K562 (cell line): ENCODE data around the gene MARK2. TPM values are rescaled to one million over a fixed set of nuclear protein-coding genes. Genes with fewer than 3 reads are reported as not detected.
A peak's percentile ranks its signal among the peaks of the same experiment; 100 is the strongest.

Experiments
- ATAC-seq: fragments of 200-7000 bp; cut with Tn5 transposase; 3 replicates; pipeline ENCODE4 v1.9.1; 2020; ENCODE audit warnings: moderate library complexity
- BruUV-seq: library from RNA; stranded (reverse); fragments of 400-500 nt; replicated peaks from 2 replicates; lab custom pipeline; 2021; lab: Mats Ljungman, UMichigan
- CTCF ChIA-PET: fragments of 300-600 bp; formaldehyde crosslinking; extraction: SDS; loops from one replicate; lab custom pipeline; 2021; ENCODE audit warnings: low intra/inter-chr PET ratio; lab: Yijun Ruan, JAX
- POLR2A ChIA-PET: fragments of 300-600, 350-650 bp; sonication (Branson Sonifier 250); formaldehyde crosslinking; extraction: SDS; loops from one replicate; lab custom pipeline; 2021; ENCODE audit warnings: antibody characterized with exemption, inconsistent platforms; lab: Yijun Ruan, JAX
- DNase-seq, 4 experiments: peaks; one replicate each; pipeline versions ENCODE4 v3.0.0 to v3.0.0-alpha.2; 2011 to 2018; ENCODE audit warnings: low spot score in 3 of 4, mixed read lengths in 3 of 4; ENCODE audit errors: extremely low read depth in 1 of 4
- FAIRE-seq: peaks from 2 replicates; lab custom pipeline; 2011; peaks lifted over from hg19 to GRCh38; lab: Jason Lieb, UNC
- H2AFZ ChIP-seq: 2 replicates; pipeline ENCODE4 v1.6.0; 2011; ENCODE audit warnings: low read depth, low read length, control low read depth, inconsistent platforms
- H3K27ac ChIP-seq: fragments of 200-600 bp; 3 replicates; pipeline ENCODE4 v1.8.0; 2011; ENCODE audit warnings: low read depth, mild to moderate bottlenecking, control low read depth, inconsistent platforms, low read length, moderate library complexity, mixed read lengths; ENCODE audit errors: extremely low read depth
- H3K27me3 ChIP-seq, 2 experiments: fragments of 300-600 bp in 1 of 2; 2 replicates in 1 of 2; 3 replicates in 1 of 2; pipeline versions ENCODE4 v1.6.0 to v1.8.0; 2011; ENCODE audit warnings: inconsistent platforms in 2 of 2, low read length in 2 of 2, mild to moderate bottlenecking in 1 of 2, mixed read lengths in 1 of 2, moderate library complexity in 1 of 2; ENCODE audit not compliant: control insufficient read depth in 2 of 2, insufficient read depth in 2 of 2
- H3K36me3 ChIP-seq: fragments of 300-600 bp; 3 replicates; pipeline ENCODE4 v1.8.0; 2011; ENCODE audit warnings: mild to moderate bottlenecking, low read length, inconsistent platforms; ENCODE audit not compliant: control insufficient read depth, insufficient read depth
- H3K4me1 ChIP-seq, 2 experiments: fragments of 200-600 bp in 1 of 2; replicated peaks in 1 of 2; 2 replicates in 1 of 2; 3 replicates in 1 of 2; pipeline versions ENCODE4 v1.5.1 to v1.8.0; 2011; ENCODE audit warnings: inconsistent platforms in 2 of 2, low read length in 2 of 2, mild to moderate bottlenecking in 1 of 2, mixed read lengths in 1 of 2, moderate library complexity in 1 of 2; ENCODE audit not compliant: control insufficient read depth in 2 of 2, insufficient read depth in 2 of 2
- H3K4me2 ChIP-seq: 2 replicates; pipeline ENCODE4 v1.6.1; 2011; ENCODE audit warnings: low read length, control low read depth, inconsistent platforms, mixed read lengths; ENCODE audit not compliant: insufficient read depth
- H3K4me3 ChIP-seq: fragments of 200-600 bp; sonication (generic), shearing (Covaris generic); 2 replicates; pipeline ENCODE4 v1.5.1; 2016; ENCODE audit warnings: control low read depth, inconsistent platforms
- H3K79me2 ChIP-seq: fragments of 200-600 bp; 3 replicates; pipeline ENCODE4 v1.8.0; 2011; ENCODE audit warnings: low read length, inconsistent platforms; ENCODE audit not compliant: control insufficient read depth, insufficient read depth
- H3K9ac ChIP-seq, 2 experiments: 2 replicates each; pipeline versions ENCODE4 v1.6.0 to v1.6.1; 2011; ENCODE audit warnings: low read depth in 2 of 2, low read length in 2 of 2, control low read depth in 1 of 2, inconsistent platforms in 1 of 2, mild to moderate bottlenecking in 1 of 2, mixed read lengths in 1 of 2; ENCODE audit not compliant: insufficient read depth in 1 of 2
- H3K9me1 ChIP-seq: one replicate; pipeline ENCODE4 v1.6.0; 2011; ENCODE audit warnings: inconsistent platforms, mild to moderate bottlenecking, low read length, moderate library complexity; ENCODE audit not compliant: control insufficient read depth, insufficient read depth
- H3K9me3 ChIP-seq: replicated peaks from 2 replicates; pipeline ENCODE4 v1.5.1; 2011; ENCODE audit warnings: low read depth, low read length, inconsistent platforms; ENCODE audit not compliant: control insufficient read depth, insufficient read depth
- H4K20me1 ChIP-seq: replicated peaks from 2 replicates; pipeline ENCODE4 v1.6.1; 2011; ENCODE audit warnings: low read length, inconsistent platforms, mixed read lengths; ENCODE audit not compliant: control insufficient read depth, insufficient read depth
- E2F6 ChIP-seq, 2 experiments: IDR thresholded peaks; 2 replicates each; pipeline ENCODE4 v1.6.1; 2011; ENCODE audit warnings: borderline replicate concordance in 1 of 2, control low read depth in 1 of 2, low read depth in 1 of 2, low read length in 1 of 2, mild to moderate bottlenecking in 1 of 2, mixed read lengths in 1 of 2, moderate library complexity in 1 of 2; ENCODE audit not compliant: insufficient read depth in 1 of 2, insufficient read length in 1 of 2, poor library complexity in 1 of 2, severe bottlenecking in 1 of 2; ENCODE audit errors: extremely low read depth in 1 of 2
- MYC ChIP-seq, 2 experiments: fragments of 250-450 bp in 1 of 2; sonication (Bioruptor Pico) in 1 of 2; IDR thresholded peaks; 2 replicates each; pipeline versions ENCODE4 v1.5.1 to v1.6.1; 2012 to 2021; ENCODE audit warnings: low read depth in 2 of 2, borderline replicate concordance in 1 of 2, improper control_type of control experiment in 1 of 2, low read length in 1 of 2, mild to moderate bottlenecking in 1 of 2, moderate library complexity in 1 of 2
- RB1 ChIP-seq: fragments of 450-650 bp; IDR thresholded peaks from 2 replicates; pipeline ENCODE4 v1.6.1; 2017; ENCODE audit warnings: low read depth, mild to moderate bottlenecking
- ZBTB7A ChIP-seq: IDR thresholded peaks from 2 replicates; pipeline ENCODE4 v1.6.1; 2011; ENCODE audit warnings: low read depth, mild to moderate bottlenecking, low read length, moderate library complexity, borderline replicate concordance; ENCODE audit not compliant: control insufficient read depth
- ZNF583 ChIP-seq: fragments of 250-450 bp; sonication (Bioruptor Pico); IDR thresholded peaks from 2 replicates; pipeline ENCODE4 v1.4.0; 2020
- WGBS: fragments of 100-300 bp; shearing (Covaris generic); methylation state at CpG from one replicate; pipeline ENCODE4 v1.1.6; 2016; ENCODE audit warnings: low coverage, mixed read lengths; ENCODE audit not compliant: insufficient coverage; ENCODE audit errors: missing lambda C conversion rate; 5-methylcytosine and 5-hydroxymethylcytosine counted together
- in situ Hi-C: fragments of 300-500 bp; cut with MboI; formaldehyde crosslinking; loops from 4 replicates; pipeline ENCODE4 v1.15.0; 2018; ENCODE audit warnings: inconsistent platforms, mixed read lengths
- intact Hi-C: fragments of 100-400 bp; cut with micrococcal nuclease; formaldehyde crosslinking; loops from 2 replicates; pipeline ENCODE4 v1.14.2; 2022
- polyA plus RNA-seq, 8 experiments: library from polyadenylated mRNA; depleted of rRNA in 4 of 8; stranded (reverse) in 5 of 8; unstranded in 3 of 8; fragments of >200 nt; fragmentation: Nextera tagmentation in 2 of 8; fragmentation: Illumina TruSeq in 1 of 8; extraction: Ambion mirVana in 2 of 8; extraction: Trizol in 1 of 8; gene quantifications; 2 replicates each; pipeline versions ENCODE4 v1.2.1 to v1.2.3, GENCODE V29; 2011 to 2014; ENCODE audit warnings: inconsistent platforms in 1 of 8, missing spikeins in 1 of 8
- total RNA-seq, 7 experiments: library from RNA; depleted of rRNA in 6 of 7; stranded (reverse); fragments of >200 nt in 6 of 7; fragmentation: Illumina TruSeq in 2 of 7; extraction: Trizol in 2 of 7; gene quantifications; 2 replicates each; pipeline versions ENCODE4 v1.2.1 to v1.2.3, GENCODE V29; 2011 to 2021; ENCODE audit warnings: low replicate concordance in 1 of 7
- TF ChIP-seq, protein P1 (sequence below): fragments of 200-800 bp; sonication (Bioruptor generic); IDR thresholded peaks from 2 replicates; pipeline ENCODE4 v1.6.1; 2017; ENCODE audit warnings: missing genetic modification characterization, missing compliant biosample characterization
- TF ChIP-seq, protein P2 (sequence below): sonication (generic); formaldehyde crosslinking; IDR thresholded peaks from 2 replicates; pipeline ENCODE4 v1.9.0; 2022; ENCODE audit warnings: mild to moderate bottlenecking, missing genetic modification reagents
- TF ChIP-seq, protein P3 (sequence below), 3 experiments: fragments of 200-800 bp in 1 of 3; sonication (Bioruptor generic) in 1 of 3; sonication (generic) in 1 of 3; formaldehyde crosslinking in 1 of 3; IDR thresholded peaks; 2 replicates each; pipeline versions ENCODE4 v1.6.1 to v1.8.0; 2016 to 2022; ENCODE audit warnings: mild to moderate bottlenecking in 2 of 3, missing compliant biosample characterization in 2 of 3, missing genetic modification characterization in 2 of 3, missing genetic modification reagents in 1 of 3
- TF ChIP-seq, protein P4 (sequence below), 2 experiments: fragments of 450-650 bp; conservative IDR thresholded peaks; 2 replicates each; pipeline ENCODE4 v1.6.1; 2017; ENCODE audit warnings: mild to moderate bottlenecking in 2 of 2, moderate library complexity in 2 of 2

Gene MARK2
- total and polyA plus RNA-seq, 9 of the 15 experiments (the other 6 are each of a cell fraction or from before 2014, with no cell fraction given), result 0.32 to 43.5 (median 15.1) TPM

GRCh38 chr11:63919267-63920125, 80.6 kb downstream of the MARK2 start:
- H3K4me3 ChIP-seq, result no peak overlapping the region
- in situ Hi-C loops (no loop called here), intact Hi-C loops (loop anchor here (5.0 kb wide), 1 partner anchor 152 kb away; the partner anchor contains the start of gene ZFTA)
- no peaks in the 10 kb centered on the region for H3K9me3 ChIP-seq
- 55% methylated on average over 31 of the region's 41 CpGs for WGBS
- H2AFZ ChIP-seq, result peak overlapping the region; percentile 89
- H3K27ac ChIP-seq, result peak overlapping the region; percentile 76; the same call in 1 of the 3 replicates
- no peaks in the 10 kb centered on the region for H4K20me1 ChIP-seq
- ATAC-seq (peak; percentile 50), DNase-seq (peak; percentile 61 to 79 (median 70)), FAIRE-seq (no peak)
- no TSS peak for BruUV-seq
- H3K4me2 ChIP-seq, result 0 out of 2 replicates have a peak overlapping the region, but pooled peaks have one; percentile 83
- H3K9me1 ChIP-seq, result no peaks in the 10 kb centered on the region
- no peaks in the 10 kb centered on the region for H3K79me2 ChIP-seq
- no peaks in the 10 kb centered on the region for H3K27me3 ChIP-seq
- ChIA-PET CTCF (no interaction called here), POLR2A (interaction anchor here (0.8 kb wide), 1 partner anchor 10 kb away, joined by 4 read pairs; no protein-coding TSS in a partner anchor)
- H3K4me1 ChIP-seq, result peaks cover 46 to 74% of the 10 kb centered on the region in 2 experiments
- peak overlapping the region; percentile 44 to 95 for H3K9ac ChIP-seq
- no peaks in the 10 kb centered on the region for H3K36me3 ChIP-seq
- TF ChIP-seq ZNF583 (CRISPR knock-in tag), result 0 out of 2 replicates have a peak, but pooled peaks have one; percentile 12
- TF ChIP-seq, protein P1, sequence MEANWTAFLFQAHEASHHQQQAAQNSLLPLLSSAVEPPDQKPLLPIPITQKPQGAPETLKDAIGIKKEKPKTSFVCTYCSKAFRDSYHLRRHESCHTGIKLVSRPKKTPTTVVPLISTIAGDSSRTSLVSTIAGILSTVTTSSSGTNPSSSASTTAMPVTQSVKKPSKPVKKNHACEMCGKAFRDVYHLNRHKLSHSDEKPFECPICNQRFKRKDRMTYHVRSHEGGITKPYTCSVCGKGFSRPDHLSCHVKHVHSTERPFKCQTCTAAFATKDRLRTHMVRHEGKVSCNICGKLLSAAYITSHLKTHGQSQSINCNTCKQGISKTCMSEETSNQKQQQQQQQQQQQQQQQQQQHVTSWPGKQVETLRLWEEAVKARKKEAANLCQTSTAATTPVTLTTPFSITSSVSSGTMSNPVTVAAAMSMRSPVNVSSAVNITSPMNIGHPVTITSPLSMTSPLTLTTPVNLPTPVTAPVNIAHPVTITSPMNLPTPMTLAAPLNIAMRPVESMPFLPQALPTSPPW (CRISPR knock-in tag), result peak; percentile 45; the same call in 1 of the 2 replicates
- TF ChIP-seq RB1, result peak; percentile 56; the same call in 1 of the 2 replicates
- TF ChIP-seq, protein P2, sequence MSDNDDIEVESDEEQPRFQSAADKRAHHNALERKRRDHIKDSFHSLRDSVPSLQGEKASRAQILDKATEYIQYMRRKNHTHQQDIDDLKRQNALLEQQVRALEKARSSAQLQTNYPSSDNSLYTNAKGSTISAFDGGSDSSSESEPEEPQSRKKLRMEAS (CRISPR knock-in tag), result peak; percentile 19; the same call in 1 of the 2 replicates
- TF ChIP-seq ZBTB7A, result peak; percentile 69; the same call in 1 of the 2 replicates
- TF ChIP-seq E2F6 (IDR thresholded peaks at IDR 0.05; ENCODE audit: borderline replicate concordance in 1 of 2, extremely low read depth in 1 of 2, insufficient read depth in 1 of 2, insufficient read length in 1 of 2, low read depth in 1 of 2, low read length in 1 of 2, poor library complexity in 1 of 2, severe bottlenecking in 1 of 2), result peak in 1 of 2 experiments; percentile 51
- TF ChIP-seq MYC (IDR thresholded peaks at IDR 0.05; ENCODE audit: low read depth, low read length), result peak; percentile 63; the same call in 1 of the 2 replicates
- no peak for TF ChIP-seq MYC (CRISPR knock-in tag; IDR thresholded peaks at IDR 0.05; ENCODE audit: borderline replicate concordance, low read depth)
- TF ChIP-seq, protein P3, sequence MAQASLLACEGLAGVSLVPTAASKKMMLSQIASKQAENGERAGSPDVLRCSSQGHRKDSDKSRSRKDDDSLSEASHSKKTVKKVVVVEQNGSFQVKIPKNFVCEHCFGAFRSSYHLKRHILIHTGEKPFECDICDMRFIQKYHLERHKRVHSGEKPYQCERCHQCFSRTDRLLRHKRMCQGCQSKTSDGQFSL (CRISPR knock-in tag; IDR thresholded peaks at IDR 0.05), result peak; percentile 57; the same call in 1 of the 2 replicates
- TF ChIP-seq, protein P3 (tag; IDR thresholded peaks at IDR 0.05), result no peak
- TF ChIP-seq, protein P4, sequence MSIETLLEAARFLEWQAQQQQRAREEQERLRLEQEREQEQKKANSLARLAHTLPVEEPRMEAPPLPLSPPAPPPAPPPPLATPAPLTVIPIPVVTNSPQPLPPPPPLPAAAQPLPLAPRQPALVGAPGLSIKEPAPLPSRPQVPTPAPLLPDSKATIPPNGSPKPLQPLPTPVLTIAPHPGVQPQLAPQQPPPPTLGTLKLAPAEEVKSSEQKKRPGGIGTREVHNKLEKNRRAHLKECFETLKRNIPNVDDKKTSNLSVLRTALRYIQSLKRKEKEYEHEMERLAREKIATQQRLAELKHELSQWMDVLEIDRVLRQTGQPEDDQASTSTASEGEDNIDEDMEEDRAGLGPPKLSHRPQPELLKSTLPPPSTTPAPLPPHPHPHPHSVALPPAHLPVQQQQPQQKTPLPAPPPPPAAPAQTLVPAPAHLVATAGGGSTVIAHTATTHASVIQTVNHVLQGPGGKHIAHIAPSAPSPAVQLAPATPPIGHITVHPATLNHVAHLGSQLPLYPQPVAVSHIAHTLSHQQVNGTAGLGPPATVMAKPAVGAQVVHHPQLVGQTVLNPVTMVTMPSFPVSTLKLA (conservative IDR thresholded peaks at IDR 0.05), result peak; percentile 32 to 58; a peak in 2 of 4 replicates
